Measurements from ENCODE around the gene NELFB. TPM values are rescaled to one million over a fixed set of nuclear protein-coding genes. Genes with fewer than 3 reads are reported as not detected.
A peak's percentile ranks its signal among the peaks of the same experiment; 100 is the strongest.

Gene NELFB
- total and polyA plus RNA-seq, 9 of the 15 experiments (the other 6 are each of a cell fraction or from before 2014, with no cell fraction given) = 0.24 to 84.0 (median 29.7) TPM

GRCh38 chr9:137278061-137278701 lies 23.1 kb downstream of the NELFB start (continued):
- TF ChIP-seq MGA (IDR thresholded peaks at IDR 0.05) (0 out of 2 replicates have a peak, but pooled peaks have one; percentile 9), SIX5 (IDR thresholded peaks at IDR 0.05; ENCODE audit: borderline replicate concordance in 1 of 2, insufficient read depth in 1 of 2, low read depth in 1 of 2, low read length in 2 of 2) (no peak), EHMT2 (IDR thresholded peaks at IDR 0.05) (no peak), ZEB2 (IDR thresholded peaks at IDR 0.05) (no peak), ZNF639 (CRISPR knock-in tag; conservative IDR thresholded peaks at IDR 0.05 in 1 of 2, IDR thresholded peaks at IDR 0.05 in 1 of 2) (peak in 1 of 2 experiments; percentile 22; a peak in 1 of 4 replicates), UBTF (IDR thresholded peaks at IDR 0.05; ENCODE audit: borderline replicate concordance in 1 of 2, low read depth in 2 of 2, low read length in 2 of 2) (peak in 1 of 2 experiments; percentile 54; a peak in 1 of 4 replicates), ZZZ3 (IDR thresholded peaks at IDR 0.05) (no peak), PCBP1 (IDR thresholded peaks at IDR 0.05; ENCODE audit: low read depth, low read length, poor library complexity, severe bottlenecking) (peak; percentile 39), ZNF384 (IDR thresholded peaks at IDR 0.05; ENCODE audit: low read depth, low read length) (no peak), SETDB1 (IDR thresholded peaks at IDR 0.05; ENCODE audit: low read length) (no peak), ZFP36 (IDR thresholded peaks at IDR 0.05; ENCODE audit: low read depth, low read length, partially characterized antibody) (peak; percentile 90)
